ENCODE measurements around the gene UROC1. TPM values are rescaled to one million over a fixed set of nuclear protein-coding genes. Genes with fewer than 3 reads are reported as not detected.
"Not testable (repeated sequence)": the region's sequence is repeated elsewhere in the genome, so short reads cannot be mapped to it uniquely, and the experiment has no call there.

The UROC1 gene
- total RNA-seq, 1 donor, result not detected

DNA sequence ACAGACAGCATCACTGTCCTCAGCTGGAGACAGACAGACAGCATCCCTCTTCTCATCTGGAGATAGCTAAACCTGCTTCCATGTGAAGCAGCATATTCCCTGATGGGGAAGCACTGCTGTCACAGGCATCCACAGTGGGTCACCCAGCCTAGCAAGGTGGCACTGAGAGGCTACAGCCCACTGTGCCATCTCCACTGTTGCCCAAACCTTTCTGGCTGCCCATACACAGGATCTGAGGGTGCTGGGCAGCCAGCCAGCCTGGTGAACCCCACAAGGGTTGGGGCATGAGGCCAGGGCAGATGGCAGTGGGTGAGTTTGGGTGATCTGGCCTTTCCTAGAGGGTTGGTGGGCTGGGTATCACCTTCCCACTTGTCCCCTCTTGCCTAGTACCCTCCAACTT is 18.1 kb upstream of the UROC1 start:
- Histone ChIP-seq H3K27ac (ENCODE audit: low read depth, low read length) (no peak overlapping the region), H3K36me3 (ENCODE audit: insufficient read depth, low read length) (no peaks in the 10 kb centered on the region), H3K4me3 (ENCODE audit: insufficient read depth, low read length) (no peak overlapping the region), H3K27me3 (ENCODE audit: insufficient read depth, low read length) (peaks cover 34% of the 10 kb centered on the region), H3K4me2 (ENCODE audit: insufficient read depth, low read length) (no peak overlapping the region), H3K4me1 (ENCODE audit: insufficient read depth, low read length) (peaks cover 7% of the 10 kb centered on the region), H2AFZ (ENCODE audit: low read length) (no peak overlapping the region), H3K9me3 (ENCODE audit: low read depth, low read length) (no peaks in the 10 kb centered on the region), H3K79me2 (ENCODE audit: insufficient read depth, low read length) (no peaks in the 10 kb centered on the region), H4K20me1 (ENCODE audit: insufficient read depth, low read length) (no peaks in the 10 kb centered on the region)
- TF ChIP-seq, protein P1, sequence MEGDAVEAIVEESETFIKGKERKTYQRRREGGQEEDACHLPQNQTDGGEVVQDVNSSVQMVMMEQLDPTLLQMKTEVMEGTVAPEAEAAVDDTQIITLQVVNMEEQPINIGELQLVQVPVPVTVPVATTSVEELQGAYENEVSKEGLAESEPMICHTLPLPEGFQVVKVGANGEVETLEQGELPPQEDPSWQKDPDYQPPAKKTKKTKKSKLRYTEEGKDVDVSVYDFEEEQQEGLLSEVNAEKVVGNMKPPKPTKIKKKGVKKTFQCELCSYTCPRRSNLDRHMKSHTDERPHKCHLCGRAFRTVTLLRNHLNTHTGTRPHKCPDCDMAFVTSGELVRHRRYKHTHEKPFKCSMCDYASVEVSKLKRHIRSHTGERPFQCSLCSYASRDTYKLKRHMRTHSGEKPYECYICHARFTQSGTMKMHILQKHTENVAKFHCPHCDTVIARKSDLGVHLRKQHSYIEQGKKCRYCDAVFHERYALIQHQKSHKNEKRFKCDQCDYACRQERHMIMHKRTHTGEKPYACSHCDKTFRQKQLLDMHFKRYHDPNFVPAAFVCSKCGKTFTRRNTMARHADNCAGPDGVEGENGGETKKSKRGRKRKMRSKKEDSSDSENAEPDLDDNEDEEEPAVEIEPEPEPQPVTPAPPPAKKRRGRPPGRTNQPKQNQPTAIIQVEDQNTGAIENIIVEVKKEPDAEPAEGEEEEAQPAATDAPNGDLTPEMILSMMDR (IDR thresholded peaks at IDR 0.05; ENCODE audit: extremely low read depth, low read depth, low read length), result no peak
- DNase-seq (ENCODE audit: insufficient read length, low spot score, missing footprints), result peak; percentile 35

- not testable (repeated sequence) for H4K20me1 ChIP-seq (ENCODE audit: insufficient read depth, low read length); H3K4me3 ChIP-seq (ENCODE audit: insufficient read depth, low read length); H3K4me2 ChIP-seq (ENCODE audit: insufficient read depth, low read length); H3K4me1 ChIP-seq (ENCODE audit: insufficient read depth, low read length); DNase-seq (ENCODE audit: insufficient read length, low spot score, missing footprints); H3K79me2 ChIP-seq (ENCODE audit: insufficient read depth, low read length); H2AFZ ChIP-seq (ENCODE audit: low read length); H3K27ac ChIP-seq (ENCODE audit: low read depth, low read length); H3K36me3 ChIP-seq (ENCODE audit: insufficient read depth, low read length); H3K9me3 ChIP-seq (ENCODE audit: low read depth, low read length)
- H3K27me3 ChIP-seq (ENCODE audit: insufficient read depth, low read length), result peaks cover 34% of the 10 kb centered on the region
Measured at GRCh38 chr3:126534716-126535115, 17.1 kb upstream of the UROC1 start.

- Histone ChIP-seq H3K9me3 (ENCODE audit: low read depth, low read length) (no peaks in the 10 kb centered on the region), H3K27me3 (ENCODE audit: insufficient read depth, low read length) (peaks cover 34% of the 10 kb centered on the region), H3K4me3 (ENCODE audit: insufficient read depth, low read length) (no peak overlapping the region), H3K27ac (ENCODE audit: low read depth, low read length) (no peak overlapping the region), H3K79me2 (ENCODE audit: insufficient read depth, low read length) (no peaks in the 10 kb centered on the region), H3K4me1 (ENCODE audit: insufficient read depth, low read length) (no peaks in the 10 kb centered on the region), H2AFZ (ENCODE audit: low read length) (no peak overlapping the region), H4K20me1 (ENCODE audit: insufficient read depth, low read length) (no peaks in the 10 kb centered on the region), H3K36me3 (ENCODE audit: insufficient read depth, low read length) (no peaks in the 10 kb centered on the region), H3K4me2 (ENCODE audit: insufficient read depth, low read length) (no peak overlapping the region)
- no peak for DNase-seq (ENCODE audit: insufficient read length, low spot score, missing footprints)
- TF ChIP-seq, protein P1 (IDR thresholded peaks at IDR 0.05; ENCODE audit: extremely low read depth, low read depth, low read length), result no peak
Measured at GRCh38 chr3:126533506-126533905, 15.9 kb upstream of the UROC1 start.

DNA sequence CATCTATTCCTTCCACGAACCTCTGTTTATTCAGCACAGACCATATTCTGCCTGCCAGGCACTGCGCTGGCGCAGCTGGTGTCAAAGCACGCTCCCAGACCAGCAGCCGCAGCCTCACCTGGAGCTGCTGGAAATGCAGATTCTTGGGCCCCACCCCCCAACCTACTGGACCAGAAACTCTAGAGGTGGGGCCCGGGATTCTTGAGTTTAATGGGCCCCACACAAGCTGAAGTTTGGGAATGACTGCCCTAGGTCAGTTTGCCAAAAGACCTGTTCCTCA is 13.4 kb upstream of the UROC1 start:
- Histone ChIP-seq H4K20me1 (ENCODE audit: insufficient read depth, low read length) (no peaks in the 10 kb centered on the region), H2AFZ (ENCODE audit: low read length) (no peak overlapping the region), H3K79me2 (ENCODE audit: insufficient read depth, low read length) (no peaks in the 10 kb centered on the region), H3K36me3 (ENCODE audit: insufficient read depth, low read length) (no peaks in the 10 kb centered on the region), H3K27ac (ENCODE audit: low read depth, low read length) (no peak overlapping the region), H3K4me2 (ENCODE audit: insufficient read depth, low read length) (no peak overlapping the region), H3K9me3 (ENCODE audit: low read depth, low read length) (no peaks in the 10 kb centered on the region), H3K27me3 (ENCODE audit: insufficient read depth, low read length) (peaks cover 29% of the 10 kb centered on the region), H3K4me1 (ENCODE audit: insufficient read depth, low read length) (no peaks in the 10 kb centered on the region), H3K4me3 (ENCODE audit: insufficient read depth, low read length) (no peak overlapping the region)
- TF ChIP-seq, protein P1 (IDR thresholded peaks at IDR 0.05; ENCODE audit: extremely low read depth, low read depth, low read length), result no peak
- peak; percentile 62 for DNase-seq (ENCODE audit: insufficient read length, low spot score, missing footprints)
